ENCODE measurements around the gene GALNT11.

The GALNT11 gene

DNA sequence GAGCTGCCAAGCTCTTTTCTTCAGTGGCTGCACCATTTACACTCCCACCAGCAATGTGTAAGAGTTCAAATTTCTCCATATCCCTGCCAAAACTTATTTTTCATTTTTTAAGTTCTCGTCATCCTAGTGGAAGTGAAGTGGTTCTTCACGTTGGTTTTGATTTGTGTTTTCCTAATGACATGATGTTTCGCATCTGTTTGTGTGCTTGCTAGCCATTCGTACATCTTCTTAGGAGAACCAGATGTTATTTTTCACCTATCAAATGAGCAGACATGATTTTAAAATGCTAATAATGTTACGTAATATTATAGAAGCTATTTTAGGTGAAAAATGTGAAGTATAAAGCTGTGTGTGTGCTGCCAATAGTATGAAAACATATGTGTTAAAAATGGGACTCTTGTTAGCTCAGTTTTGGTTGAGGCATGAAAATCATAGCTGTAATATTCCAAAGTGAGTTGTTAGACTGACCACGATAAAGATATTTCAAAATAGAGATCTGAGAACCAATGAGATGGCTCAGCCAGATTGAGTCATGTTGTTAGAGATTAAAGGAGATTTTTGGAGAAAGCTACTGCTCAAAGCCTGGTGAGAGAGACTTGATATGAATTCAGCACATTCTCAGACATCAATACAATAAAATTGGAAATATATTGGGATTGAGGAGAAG, 25.9 kb upstream of the GALNT11 start:
- H2BK5ac ChIP-seq (ENCODE audit: low read depth, low read length, poor library complexity): no peak overlapping the region
- no CpG with 5 or more reads among the region's 6 CpGs for WGBS (ENCODE audit: extremely low coverage, insufficient coverage, insufficient read length)
- no peak overlapping the region for H4K8ac ChIP-seq (ENCODE audit: low read depth, low read length)

DNA sequence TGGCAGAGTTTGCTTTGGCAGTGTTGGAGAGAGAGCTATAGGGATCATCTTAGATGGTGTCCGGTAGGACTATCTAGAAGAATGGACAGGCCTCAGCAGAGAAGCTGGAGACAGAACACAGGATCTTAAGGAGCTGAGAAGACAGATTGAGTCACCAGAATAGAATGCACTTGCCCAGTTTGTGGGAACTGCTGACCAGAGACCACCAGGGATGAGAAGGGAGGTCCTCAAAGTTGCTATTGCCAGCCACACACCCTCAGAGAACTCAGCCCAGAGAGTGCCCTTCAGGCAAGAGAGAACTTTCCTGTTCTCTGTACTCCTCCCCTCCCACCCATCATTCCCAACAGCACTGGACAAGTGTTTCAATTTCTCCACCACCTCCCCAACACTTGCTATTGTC, 25.3 kb upstream of the GALNT11 start:
- no peak overlapping the region for H4K8ac ChIP-seq (ENCODE audit: low read depth, low read length)
- H3K18ac ChIP-seq (ENCODE audit: low read length): no peak overlapping the region
- no peak for DNase-seq
- H2BK12ac ChIP-seq (ENCODE audit: low read length): no peak overlapping the region
- H4K91ac ChIP-seq (ENCODE audit: low read depth, low read length): no peak overlapping the region
- no peak overlapping the region for H3K4ac ChIP-seq (ENCODE audit: low read depth, low read length)
- no peak overlapping the region for H4K12ac ChIP-seq (ENCODE audit: low read depth, low read length)
- H2AFZ ChIP-seq (ENCODE audit: insufficient read depth, low read length, poor library complexity): no peak overlapping the region
- no peaks in the 10 kb centered on the region for H3K79me2 ChIP-seq (ENCODE audit: control insufficient read depth, insufficient read depth, low read length, poor library complexity)
- H3K4me3 ChIP-seq (ENCODE audit: low read depth, low read length): no peak overlapping the region
- H3K27me3 ChIP-seq (ENCODE audit: insufficient read depth, low read length): no peaks in the 10 kb centered on the region
- H2AK5ac ChIP-seq (ENCODE audit: low read length): no peak overlapping the region
- no peak overlapping the region for H3K23ac ChIP-seq (ENCODE audit: low read length)
- no peak overlapping the region for H3K14ac ChIP-seq (ENCODE audit: low read length)
- no peaks in the 10 kb centered on the region for H3K9me3 ChIP-seq (ENCODE audit: insufficient read depth, low read depth, low read length)
- no CpG with 5 or more reads among the region's 1 CpG for WGBS (ENCODE audit: extremely low coverage, insufficient coverage, insufficient read length)
- H2BK120ac ChIP-seq (ENCODE audit: insufficient read depth, low read length, poor library complexity): no peak overlapping the region
- H3K27ac ChIP-seq (ENCODE audit: low read depth, low read length): no peak overlapping the region
- H3K4me2 ChIP-seq (ENCODE audit: low read length): no peak overlapping the region
- H3K79me1 ChIP-seq (ENCODE audit: low read length): no peaks in the 10 kb centered on the region
- H3K4me1 ChIP-seq (ENCODE audit: control insufficient read depth in 1 of 2, insufficient read depth in 2 of 2, low read length in 2 of 2): no peaks in the 10 kb centered on the region
- H3K9ac ChIP-seq (ENCODE audit: low read length): no peak overlapping the region
- no peaks in the 10 kb centered on the region for H3K36me3 ChIP-seq (ENCODE audit: control insufficient read depth in 1 of 2, insufficient read depth in 2 of 2, low read length in 2 of 2)
- H2BK5ac ChIP-seq (ENCODE audit: low read depth, low read length, poor library complexity): no peak overlapping the region

More for the DNA sequence above, 25.9 kb upstream of the GALNT11 start:
- no peak overlapping the region for H3K23ac ChIP-seq (ENCODE audit: low read length)
- H3K18ac ChIP-seq (ENCODE audit: low read length): no peak overlapping the region
- no peak overlapping the region for H2BK120ac ChIP-seq (ENCODE audit: insufficient read depth, low read length, poor library complexity)
- H3K4me1 ChIP-seq (ENCODE audit: control insufficient read depth in 1 of 2, insufficient read depth in 2 of 2, low read length in 2 of 2): no peaks in the 10 kb centered on the region
- no peak for DNase-seq
- no peak overlapping the region for H3K4ac ChIP-seq (ENCODE audit: low read depth, low read length)
- H3K27ac ChIP-seq (ENCODE audit: low read depth, low read length): no peak overlapping the region
- H4K91ac ChIP-seq (ENCODE audit: low read depth, low read length): no peak overlapping the region
- no peak overlapping the region for H3K9ac ChIP-seq (ENCODE audit: low read length)
- no peak overlapping the region for H4K12ac ChIP-seq (ENCODE audit: low read depth, low read length)
- H3K4me3 ChIP-seq (ENCODE audit: low read depth, low read length): no peak overlapping the region
- H3K4me2 ChIP-seq (ENCODE audit: low read length): no peak overlapping the region
- H3K14ac ChIP-seq (ENCODE audit: low read length): no peak overlapping the region
- no peaks in the 10 kb centered on the region for H3K9me3 ChIP-seq (ENCODE audit: insufficient read depth, low read depth, low read length)
- H2AFZ ChIP-seq (ENCODE audit: insufficient read depth, low read length, poor library complexity): no peak overlapping the region
- H3K36me3 ChIP-seq (ENCODE audit: control insufficient read depth in 1 of 2, insufficient read depth in 2 of 2, low read length in 2 of 2): no peaks in the 10 kb centered on the region
- no peaks in the 10 kb centered on the region for H3K27me3 ChIP-seq (ENCODE audit: insufficient read depth, low read length)
- no peaks in the 10 kb centered on the region for H3K79me2 ChIP-seq (ENCODE audit: control insufficient read depth, insufficient read depth, low read length, poor library complexity)
- no peak overlapping the region for H2BK12ac ChIP-seq (ENCODE audit: low read length)
- H3K79me1 ChIP-seq (ENCODE audit: low read length): no peaks in the 10 kb centered on the region
- no peak overlapping the region for H2AK5ac ChIP-seq (ENCODE audit: low read length)

DNA sequence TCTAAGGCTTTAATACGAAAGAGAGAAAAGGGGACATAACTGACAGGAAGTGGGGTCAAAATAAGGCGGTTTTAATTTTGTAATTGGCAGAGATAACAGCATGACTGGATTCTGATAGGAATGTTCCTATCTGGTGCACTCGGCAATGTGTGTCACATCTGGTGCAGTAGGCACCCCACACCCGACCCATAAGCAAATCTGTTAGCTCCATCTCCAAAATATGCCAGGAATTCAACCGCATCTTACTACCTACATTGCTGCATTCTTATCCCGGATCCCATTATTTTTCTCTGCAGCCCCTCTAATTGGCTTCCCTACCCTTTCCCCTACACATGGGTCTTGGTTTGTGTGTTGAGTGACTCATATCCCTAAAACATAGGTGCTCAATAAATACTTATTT, 19.1 kb upstream of the GALNT11 start:
- DNase-seq: no peak
- no peaks in the 10 kb centered on the region for H3K4me1 ChIP-seq (ENCODE audit: control insufficient read depth in 1 of 2, insufficient read depth in 2 of 2, low read length in 2 of 2)
- H3K4ac ChIP-seq (ENCODE audit: low read depth, low read length): no peak overlapping the region
- H3K27me3 ChIP-seq (ENCODE audit: insufficient read depth, low read length): no peaks in the 10 kb centered on the region
- H3K9ac ChIP-seq (ENCODE audit: low read length): no peak overlapping the region
- H4K91ac ChIP-seq (ENCODE audit: low read depth, low read length): no peak overlapping the region
- no peaks in the 10 kb centered on the region for H3K36me3 ChIP-seq (ENCODE audit: control insufficient read depth in 1 of 2, insufficient read depth in 2 of 2, low read length in 2 of 2)
- no peak overlapping the region for H4K12ac ChIP-seq (ENCODE audit: low read depth, low read length)
- no peak overlapping the region for H2AK5ac ChIP-seq (ENCODE audit: low read length)
- no peak overlapping the region for H3K27ac ChIP-seq (ENCODE audit: low read depth, low read length)
- H3K18ac ChIP-seq (ENCODE audit: low read length): no peak overlapping the region
- no peaks in the 10 kb centered on the region for H3K9me3 ChIP-seq (ENCODE audit: insufficient read depth, low read depth, low read length)
- H3K4me2 ChIP-seq (ENCODE audit: low read length): no peak overlapping the region
- H2AFZ ChIP-seq (ENCODE audit: insufficient read depth, low read length, poor library complexity): no peak overlapping the region
- H2BK5ac ChIP-seq (ENCODE audit: low read depth, low read length, poor library complexity): no peak overlapping the region
- H3K14ac ChIP-seq (ENCODE audit: low read length): no peak overlapping the region
- H4K8ac ChIP-seq (ENCODE audit: low read depth, low read length): no peak overlapping the region
- no peak overlapping the region for H2BK120ac ChIP-seq (ENCODE audit: insufficient read depth, low read length, poor library complexity)
- WGBS (ENCODE audit: extremely low coverage, insufficient coverage, insufficient read length): no CpG with 5 or more reads among the region's 6 CpGs
- no peak overlapping the region for H3K23ac ChIP-seq (ENCODE audit: low read length)
- H3K79me2 ChIP-seq (ENCODE audit: control insufficient read depth, insufficient read depth, low read length, poor library complexity): no peaks in the 10 kb centered on the region
- H3K79me1 ChIP-seq (ENCODE audit: low read length): no peaks in the 10 kb centered on the region
- H2BK12ac ChIP-seq (ENCODE audit: low read length): no peak overlapping the region
- H3K4me3 ChIP-seq (ENCODE audit: low read depth, low read length): no peak overlapping the region

- no peak overlapping the region for H3K4me2 ChIP-seq (ENCODE audit: low read length)
- no peaks in the 10 kb centered on the region for H3K4me1 ChIP-seq (ENCODE audit: control insufficient read depth in 1 of 2, insufficient read depth in 2 of 2, low read length in 2 of 2)
- H2AFZ ChIP-seq (ENCODE audit: insufficient read depth, low read length, poor library complexity): no peak overlapping the region
- H3K9ac ChIP-seq (ENCODE audit: low read length): no peak overlapping the region
- DNase-seq: no peak
- H3K4ac ChIP-seq (ENCODE audit: low read depth, low read length): no peak overlapping the region
- H3K79me2 ChIP-seq (ENCODE audit: control insufficient read depth, insufficient read depth, low read length, poor library complexity): no peaks in the 10 kb centered on the region
- no peak overlapping the region for H4K12ac ChIP-seq (ENCODE audit: low read depth, low read length)
- H2BK120ac ChIP-seq (ENCODE audit: insufficient read depth, low read length, poor library complexity): no peak overlapping the region
- no peaks in the 10 kb centered on the region for H3K9me3 ChIP-seq (ENCODE audit: insufficient read depth, low read depth, low read length)
- H3K23ac ChIP-seq (ENCODE audit: low read length): no peak overlapping the region
- no peak overlapping the region for H2AK5ac ChIP-seq (ENCODE audit: low read length)
- H3K36me3 ChIP-seq (ENCODE audit: control insufficient read depth in 1 of 2, insufficient read depth in 2 of 2, low read length in 2 of 2): no peaks in the 10 kb centered on the region
- H4K91ac ChIP-seq (ENCODE audit: low read depth, low read length): no peak overlapping the region
- no peaks in the 10 kb centered on the region for H3K27me3 ChIP-seq (ENCODE audit: insufficient read depth, low read length)
- H2BK5ac ChIP-seq (ENCODE audit: low read depth, low read length, poor library complexity): no peak overlapping the region
- no CpG with 5 or more reads among the region's 3 CpGs for WGBS (ENCODE audit: extremely low coverage, insufficient coverage, insufficient read length)
- H3K27ac ChIP-seq (ENCODE audit: low read depth, low read length): no peak overlapping the region
- H3K18ac ChIP-seq (ENCODE audit: low read length): no peak overlapping the region
- H3K14ac ChIP-seq (ENCODE audit: low read length): no peak overlapping the region
- no peak overlapping the region for H2BK12ac ChIP-seq (ENCODE audit: low read length)
- no peaks in the 10 kb centered on the region for H3K79me1 ChIP-seq (ENCODE audit: low read length)
- no peak overlapping the region for H3K4me3 ChIP-seq (ENCODE audit: low read depth, low read length)
- no peak overlapping the region for H4K8ac ChIP-seq (ENCODE audit: low read depth, low read length)
Observed at GRCh38 chr7:152011860-152012259, 13.6 kb upstream of the GALNT11 start.
